Measurements from ENCODE around the gene OR52I1. TPM values are rescaled to one million over a fixed set of nuclear protein-coding genes. Genes with fewer than 3 reads are reported as not detected.

The OR52I1 gene
- not detected for polyA plus RNA-seq (2013, experiment 1 of 2)
- polyA plus RNA-seq (2013, experiment 2 of 2): not detected

GRCh38 chr11:4593739-4594138 is at the start of gene OR52I1:
Gene OR52I1 (plus strand): TSS chr11:4594039. CDS start chr11:4594039, 0 bp downstream.
- Histone ChIP-seq H3K4me3 (ENCODE audit: low read length in 2 of 2) (no peak within 1 kb of the TSS), H2BK5ac (ENCODE audit: low read length) (no peak within 1 kb of the TSS), H3K18ac (ENCODE audit: low read length) (no peak within 1 kb of the TSS), H4K8ac (ENCODE audit: low read depth, low read length) (no peak within 1 kb of the TSS), H2BK120ac (ENCODE audit: low read depth, low read length) (no peak within 1 kb of the TSS), H2BK12ac (ENCODE audit: low read length) (no peak within 1 kb of the TSS), H3K79me1 (ENCODE audit: low read depth, low read length) (no peaks in the 10 kb centered on the region), H3K4me2 (ENCODE audit: insufficient read depth, low read length, poor library complexity, severe bottlenecking) (no peak within 1 kb of the TSS), H2BK15ac (ENCODE audit: low read length) (no peak within 1 kb of the TSS), H3K23ac (ENCODE audit: low read depth, low read length, poor library complexity) (no peak within 1 kb of the TSS), H4K91ac (ENCODE audit: low read depth, low read length, poor library complexity) (no peak within 1 kb of the TSS), H2AFZ (ENCODE audit: low read length) (no peak within 1 kb of the TSS), H3K27ac (replicated peaks; ENCODE audit: low read length) (no peak within 1 kb of the TSS), H3K27me3 (ENCODE audit: control insufficient read depth in 3 of 3, insufficient read depth in 3 of 3, low read depth in 1 of 3, low read length in 3 of 3) (no peaks in the 10 kb centered on the region), H3K14ac (ENCODE audit: low read length) (no peak within 1 kb of the TSS), H3K9me3 (replicated peaks in 1 of 2; ENCODE audit: control insufficient read depth in 2 of 2, insufficient read depth in 1 of 2, low read depth in 1 of 2, low read length in 2 of 2) (peaks cover 0 to 2% of the 10 kb centered on the region in 2 donors), H3K4me1 (ENCODE audit: control insufficient read depth in 2 of 2, insufficient read depth in 1 of 2, low read depth in 1 of 2, low read length in 2 of 2) (no peaks in the 10 kb centered on the region), H3K9ac (ENCODE audit: low read depth, low read length, poor library complexity) (no peak within 1 kb of the TSS), H2AK5ac (ENCODE audit: low read depth, low read length) (no peak within 1 kb of the TSS), H3K4ac (ENCODE audit: low read length) (no peak within 1 kb of the TSS), H3K36me3 (replicated peaks in 1 of 2; ENCODE audit: control insufficient read depth in 2 of 2, insufficient read depth in 2 of 2, low read length in 2 of 2) (peaks cover 0 to 4% of the 10 kb centered on the region in 2 donors)
- WGBS, 2 donors (ENCODE audit: extremely low coverage in 2 of 2, insufficient read length in 2 of 2, insufficient replicate concordance in 1 of 2): no CpG with 5 or more reads among the region's 1 CpG
- DNase-seq (ENCODE audit: low spot score): no peak

GRCh38 chr11:4544891-4545290 is 48.9 kb upstream of the OR52I1 start, which contains the start of gene OR52M1:
Gene OR52M1 (plus strand): TSS chr11:4545191. CDS start chr11:4545191, 0 bp downstream.
- Histone ChIP-seq H3K27ac (replicated peaks; ENCODE audit: low read length) (no peak within 1 kb of the TSS), H2AFZ (ENCODE audit: low read length) (no peak within 1 kb of the TSS), H2AK5ac (ENCODE audit: low read depth, low read length) (no peak within 1 kb of the TSS), H2BK5ac (ENCODE audit: low read length) (no peak within 1 kb of the TSS), H3K9me3 (replicated peaks in 1 of 2; ENCODE audit: control insufficient read depth in 2 of 2, insufficient read depth in 1 of 2, low read depth in 1 of 2, low read length in 2 of 2) (no peaks in the 10 kb centered on the region), H3K14ac (ENCODE audit: low read length) (no peak within 1 kb of the TSS), H2BK120ac (ENCODE audit: low read depth, low read length) (no peak within 1 kb of the TSS), H3K23ac (ENCODE audit: low read depth, low read length, poor library complexity) (no peak within 1 kb of the TSS), H4K8ac (ENCODE audit: low read depth, low read length) (no peak within 1 kb of the TSS), H3K4me2 (ENCODE audit: insufficient read depth, low read length, poor library complexity, severe bottlenecking) (no peak within 1 kb of the TSS), H3K18ac (ENCODE audit: low read length) (no peak within 1 kb of the TSS), H3K36me3 (replicated peaks in 1 of 2; ENCODE audit: control insufficient read depth in 2 of 2, insufficient read depth in 2 of 2, low read length in 2 of 2) (no peaks in the 10 kb centered on the region), H3K27me3 (ENCODE audit: control insufficient read depth in 3 of 3, insufficient read depth in 3 of 3, low read depth in 1 of 3, low read length in 3 of 3) (peaks cover 0 to 7% (median 0%) of the 10 kb centered on the region in 3 experiments), H3K4me3 (ENCODE audit: low read length in 2 of 2) (no peak within 1 kb of the TSS), H3K4ac (ENCODE audit: low read length) (no peak within 1 kb of the TSS), H3K4me1 (ENCODE audit: control insufficient read depth in 2 of 2, insufficient read depth in 1 of 2, low read depth in 1 of 2, low read length in 2 of 2) (no peaks in the 10 kb centered on the region), H2BK12ac (ENCODE audit: low read length) (no peak within 1 kb of the TSS), H3K79me1 (ENCODE audit: low read depth, low read length) (no peaks in the 10 kb centered on the region), H3K9ac (ENCODE audit: low read depth, low read length, poor library complexity) (no peak within 1 kb of the TSS), H2BK15ac (ENCODE audit: low read length) (no peak within 1 kb of the TSS), H4K91ac (ENCODE audit: low read depth, low read length, poor library complexity) (no peak within 1 kb of the TSS)
- no peak for DNase-seq (ENCODE audit: low spot score)
- WGBS, 2 donors (ENCODE audit: extremely low coverage in 2 of 2, insufficient read length in 2 of 2, insufficient replicate concordance in 1 of 2): no CpG with 5 or more reads among the region's 5 CpGs

GRCh38 chr11:4546878-4547277 is 47.0 kb upstream of the OR52I1 start:
- H4K8ac ChIP-seq (ENCODE audit: low read depth, low read length): no peak overlapping the region
- no peak overlapping the region for H4K91ac ChIP-seq (ENCODE audit: low read depth, low read length, poor library complexity)
- H3K23ac ChIP-seq (ENCODE audit: low read depth, low read length, poor library complexity): no peak overlapping the region
- no peak overlapping the region for H3K4ac ChIP-seq (ENCODE audit: low read length)
- DNase-seq (ENCODE audit: low spot score): no peak
- H2AFZ ChIP-seq (ENCODE audit: low read length): no peak overlapping the region
- no peak overlapping the region for H2BK5ac ChIP-seq (ENCODE audit: low read length)
- H3K4me1 ChIP-seq (ENCODE audit: control insufficient read depth in 2 of 2, insufficient read depth in 1 of 2, low read depth in 1 of 2, low read length in 2 of 2): no peaks in the 10 kb centered on the region
- peaks cover 0 to 7% (median 0%) of the 10 kb centered on the region in 3 experiments for H3K27me3 ChIP-seq (ENCODE audit: control insufficient read depth in 3 of 3, insufficient read depth in 3 of 3, low read depth in 1 of 3, low read length in 3 of 3)
- no peak overlapping the region for H3K18ac ChIP-seq (ENCODE audit: low read length)
- H2AK5ac ChIP-seq (ENCODE audit: low read depth, low read length): no peak overlapping the region
- no peak overlapping the region for H3K9ac ChIP-seq (ENCODE audit: low read depth, low read length, poor library complexity)
- H2BK12ac ChIP-seq (ENCODE audit: low read length): no peak overlapping the region
- no peak overlapping the region for H3K4me2 ChIP-seq (ENCODE audit: insufficient read depth, low read length, poor library complexity, severe bottlenecking)
- WGBS, 2 donors (ENCODE audit: extremely low coverage in 2 of 2, insufficient read length in 2 of 2, insufficient replicate concordance in 1 of 2): no CpG with 5 or more reads among the region's 1 CpG
- no peaks in the 10 kb centered on the region for H3K36me3 ChIP-seq (replicated peaks in 1 of 2; ENCODE audit: control insufficient read depth in 2 of 2, insufficient read depth in 2 of 2, low read length in 2 of 2)
- H3K9me3 ChIP-seq (replicated peaks in 1 of 2; ENCODE audit: control insufficient read depth in 2 of 2, insufficient read depth in 1 of 2, low read depth in 1 of 2, low read length in 2 of 2): peaks cover 0 to 1% of the 10 kb centered on the region in 2 donors
- H2BK15ac ChIP-seq (ENCODE audit: low read length): no peak overlapping the region
- no peak overlapping the region for H3K27ac ChIP-seq (replicated peaks; ENCODE audit: low read length)
- no peak overlapping the region for H3K14ac ChIP-seq (ENCODE audit: low read length)
- H3K4me3 ChIP-seq (ENCODE audit: low read length in 2 of 2): no peak overlapping the region
- no peak overlapping the region for H2BK120ac ChIP-seq (ENCODE audit: low read depth, low read length)
- no peaks in the 10 kb centered on the region for H3K79me1 ChIP-seq (ENCODE audit: low read depth, low read length)

DNA sequence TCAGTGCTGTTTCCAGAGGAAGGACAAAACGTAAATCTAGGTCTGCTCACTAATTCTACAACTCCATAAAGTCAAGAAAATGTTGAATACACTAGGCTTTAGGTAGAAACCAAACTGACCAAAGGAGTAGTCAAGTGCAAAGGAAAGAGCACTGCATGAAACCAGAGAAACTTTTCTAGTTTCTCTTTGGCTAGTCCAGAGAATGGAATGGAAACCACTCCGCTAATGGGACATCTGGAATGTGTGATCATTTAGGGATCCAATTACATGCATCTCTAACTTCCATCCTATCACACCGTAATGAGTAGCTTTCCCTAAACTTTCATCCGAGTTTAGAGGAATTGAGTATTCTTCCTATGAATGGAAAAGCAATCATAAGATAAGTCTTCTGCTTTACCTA is 46.4 kb upstream of the OR52I1 start:
- H3K9ac ChIP-seq (ENCODE audit: low read depth, low read length, poor library complexity): no peak overlapping the region
- no peak overlapping the region for H3K4me2 ChIP-seq (ENCODE audit: insufficient read depth, low read length, poor library complexity, severe bottlenecking)
- H4K8ac ChIP-seq (ENCODE audit: low read depth, low read length): no peak overlapping the region
- DNase-seq (ENCODE audit: low spot score): no peak
- no peak overlapping the region for H3K4ac ChIP-seq (ENCODE audit: low read length)
- no peak overlapping the region for H2BK5ac ChIP-seq (ENCODE audit: low read length)
- H3K27ac ChIP-seq (replicated peaks; ENCODE audit: low read length): no peak overlapping the region
- no peak overlapping the region for H4K91ac ChIP-seq (ENCODE audit: low read depth, low read length, poor library complexity)
- H2BK120ac ChIP-seq (ENCODE audit: low read depth, low read length): no peak overlapping the region
- H2AK5ac ChIP-seq (ENCODE audit: low read depth, low read length): no peak overlapping the region
- peaks cover 0 to 1% of the 10 kb centered on the region in 2 donors for H3K9me3 ChIP-seq (replicated peaks in 1 of 2; ENCODE audit: control insufficient read depth in 2 of 2, insufficient read depth in 1 of 2, low read depth in 1 of 2, low read length in 2 of 2)
- no peak overlapping the region for H3K18ac ChIP-seq (ENCODE audit: low read length)
- WGBS, 2 donors (ENCODE audit: extremely low coverage in 2 of 2, insufficient read length in 2 of 2, insufficient replicate concordance in 1 of 2): no CpG with 5 or more reads among the region's 4 CpGs
- H3K23ac ChIP-seq (ENCODE audit: low read depth, low read length, poor library complexity): no peak overlapping the region
- H3K79me1 ChIP-seq (ENCODE audit: low read depth, low read length): no peaks in the 10 kb centered on the region
- H3K4me1 ChIP-seq (ENCODE audit: control insufficient read depth in 2 of 2, insufficient read depth in 1 of 2, low read depth in 1 of 2, low read length in 2 of 2): no peaks in the 10 kb centered on the region
- no peak overlapping the region for H2BK15ac ChIP-seq (ENCODE audit: low read length)
- peaks cover 0 to 2% (median 0%) of the 10 kb centered on the region in 3 experiments for H3K27me3 ChIP-seq (ENCODE audit: control insufficient read depth in 3 of 3, insufficient read depth in 3 of 3, low read depth in 1 of 3, low read length in 3 of 3)
- no peak overlapping the region for H2BK12ac ChIP-seq (ENCODE audit: low read length)
- H3K14ac ChIP-seq (ENCODE audit: low read length): no peak overlapping the region
- no peaks in the 10 kb centered on the region for H3K36me3 ChIP-seq (replicated peaks in 1 of 2; ENCODE audit: control insufficient read depth in 2 of 2, insufficient read depth in 2 of 2, low read length in 2 of 2)
- no peak overlapping the region for H3K4me3 ChIP-seq (ENCODE audit: low read length in 2 of 2)
- H2AFZ ChIP-seq (ENCODE audit: low read length): no peak overlapping the region

Measured in neuronal stem cell (in vitro differentiated cells).